Erythroblast (primary cell): ENCODE measurements around the gene GIN1.

Source experiments
- DNase-seq, 2 experiments: peaks; one replicate each; lab custom pipeline; 2025; lab: John Stamatoyannopoulos, UW
- GATA1 ChIP-seq: IDR thresholded peaks from 2 replicates; pipeline ENCODE4 v1.6.1; 2011; ENCODE audit warnings: low read depth, mild to moderate bottlenecking, control low read depth, low read length, moderate library complexity
- POLR2A ChIP-seq: IDR thresholded peaks from 2 replicates; pipeline ENCODE4 v1.6.1; 2011; ENCODE audit warnings: mild to moderate bottlenecking, low read length

GIN1 gene

DNA sequence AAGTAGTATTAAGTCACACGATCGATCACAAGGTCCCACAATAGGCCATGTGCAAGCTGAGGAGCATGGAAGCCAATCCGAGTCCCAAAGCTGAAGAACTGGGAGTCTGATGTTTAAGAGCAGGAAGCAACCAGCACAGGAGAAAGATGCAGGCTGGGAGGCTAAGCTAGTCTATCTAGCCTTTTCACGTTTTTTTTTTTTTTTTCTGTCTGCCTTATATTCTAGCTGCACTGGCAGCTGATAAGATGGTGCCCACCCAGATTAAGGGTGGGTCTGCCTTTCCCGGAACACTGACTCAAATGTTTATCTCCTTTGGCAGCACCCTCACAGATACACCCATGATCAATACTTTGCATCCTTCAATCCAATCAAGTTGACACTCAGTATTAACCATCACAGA, 6.6 kb upstream of the GIN1 start:
- DNase-seq: peak; percentile 51 to 81
- TF ChIP-seq GATA1 (no peak), POLR2A (peak; percentile 70)

DNA sequence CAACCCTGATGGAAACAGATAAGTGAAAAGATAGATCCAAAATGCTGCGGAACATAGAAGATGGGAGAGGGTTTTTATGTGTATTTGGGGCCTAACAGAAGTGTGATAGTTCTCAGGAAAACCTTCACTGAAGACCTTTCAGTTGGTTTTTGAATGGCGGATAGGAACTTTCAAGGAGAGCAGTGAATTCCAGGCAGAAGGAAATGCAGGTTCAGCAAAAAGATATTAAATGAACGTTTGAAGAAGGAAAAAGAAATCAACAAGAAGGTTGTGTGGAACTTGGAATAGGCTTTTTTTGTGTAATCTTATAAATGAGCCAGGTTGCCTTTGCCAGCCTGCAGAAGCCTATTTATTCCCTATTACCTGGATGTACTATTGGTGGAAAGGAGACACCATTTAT, 2.3 kb upstream of the GIN1 start:
- DNase-seq: no peak
- no peak for TF ChIP-seq POLR2A
- TF ChIP-seq GATA1: no peak

DNA sequence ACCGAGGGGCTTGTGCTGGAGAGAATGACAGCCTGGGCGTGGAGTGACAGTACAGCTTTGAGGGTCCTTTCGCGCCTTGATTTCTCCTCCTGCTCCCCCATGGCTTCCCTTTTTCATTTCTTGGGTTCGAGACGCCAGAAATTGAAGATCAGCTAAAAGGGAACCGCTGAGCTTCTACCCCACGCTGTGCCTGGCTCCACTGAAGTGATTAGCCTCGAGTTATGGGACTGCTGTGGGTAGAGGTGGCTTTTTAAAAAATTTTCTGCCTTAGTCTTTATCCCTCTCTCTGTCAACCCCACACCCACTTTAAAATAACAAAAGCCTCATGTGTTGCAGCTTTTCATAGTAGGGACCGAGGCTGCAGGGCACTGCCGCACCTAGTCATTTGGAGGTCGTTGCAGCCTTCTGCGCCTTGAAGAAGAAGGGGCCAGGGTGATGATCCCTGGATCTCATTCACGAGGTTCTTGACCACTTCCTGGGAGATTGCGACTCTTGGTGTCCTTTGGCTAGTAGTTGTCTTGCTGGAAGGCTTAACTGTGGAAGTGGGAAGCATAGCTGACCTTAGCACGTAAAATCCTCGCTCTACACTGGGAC, 766 bp upstream of the GIN1 start:
- DNase-seq: peak; percentile 51 to 63
- TF ChIP-seq GATA1: no peak
- TF ChIP-seq POLR2A: no peak

DNA sequence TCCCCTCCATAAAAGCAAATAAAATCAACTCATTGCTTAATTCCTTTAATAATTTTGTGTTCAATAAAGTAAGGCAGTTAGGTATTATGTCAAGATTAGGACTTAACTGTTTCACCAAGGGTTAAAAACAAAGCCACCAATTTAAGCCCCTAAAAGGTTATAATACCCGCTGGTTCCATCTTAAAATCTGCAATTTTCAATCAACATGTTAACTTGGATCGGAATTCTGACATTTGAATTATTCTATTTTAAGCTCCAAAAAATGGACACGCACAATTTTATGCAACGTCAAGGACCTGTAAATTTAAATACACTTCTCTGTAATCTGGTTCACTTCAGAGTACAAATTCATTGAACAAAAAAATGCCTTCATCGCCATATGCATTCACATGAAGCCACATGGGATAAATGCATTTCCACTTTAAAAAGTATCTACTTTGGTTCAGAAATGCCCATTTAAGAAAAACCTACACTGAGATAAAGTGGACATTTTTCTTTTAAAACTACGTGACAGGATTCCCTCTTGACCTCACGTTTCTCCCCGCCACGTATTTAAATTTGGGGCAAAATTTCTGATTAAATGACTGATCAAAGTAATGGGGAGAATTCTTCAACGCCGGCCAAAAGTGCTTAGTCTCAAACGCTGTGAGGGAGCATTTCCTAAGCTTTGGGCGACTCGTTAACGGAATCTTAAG, 721 bp downstream of the GIN1 start:
- DNase-seq: peak; percentile 76 to 78
- TF ChIP-seq POLR2A (no peak), GATA1 (no peak)

DNA sequence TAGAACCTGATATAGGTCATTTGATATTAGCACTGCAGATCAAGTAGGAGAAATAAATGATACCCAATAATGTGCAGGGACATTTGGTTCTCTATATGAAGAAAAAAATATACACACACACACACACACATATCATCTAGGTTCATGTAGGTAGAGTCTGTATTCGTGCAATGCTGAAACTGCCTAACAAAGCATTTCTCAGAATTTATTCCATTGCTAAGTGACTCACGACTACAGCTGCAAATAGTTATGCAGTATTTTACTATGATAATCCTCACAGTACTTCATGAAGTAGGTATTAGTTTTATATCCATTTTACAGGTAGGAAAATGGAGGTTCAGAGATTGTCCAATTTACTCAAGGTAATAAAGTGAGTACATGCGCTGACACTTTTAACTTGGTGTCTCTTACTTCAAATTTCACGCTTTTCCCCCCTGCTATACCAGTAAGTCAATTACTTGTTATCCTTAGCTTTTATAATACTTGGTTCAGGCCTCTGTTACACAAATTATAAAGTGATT, 2.4 kb downstream of the GIN1 start:
- no peak for TF ChIP-seq POLR2A
- TF ChIP-seq GATA1: no peak
- peak; percentile 6 to 13 for DNase-seq

DNA sequence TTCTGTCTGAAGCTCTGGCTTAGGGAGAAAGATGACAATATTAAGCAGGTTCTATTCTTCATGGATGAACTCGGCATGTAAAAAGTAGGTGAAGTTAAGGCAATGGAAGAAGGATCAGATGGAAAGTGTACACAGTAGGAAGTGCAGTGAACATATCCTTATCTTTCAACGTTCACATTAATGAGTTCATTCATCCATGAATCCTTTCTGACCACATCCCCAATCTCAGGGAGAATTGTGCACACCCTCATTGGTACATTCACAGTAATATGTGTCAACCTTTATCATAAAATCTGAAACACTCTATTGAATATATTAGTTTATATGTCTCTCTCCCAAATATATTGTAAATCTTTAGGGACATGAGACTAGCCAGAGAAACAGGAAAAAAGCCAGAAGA, 5.5 kb downstream of the GIN1 start:
- TF ChIP-seq POLR2A (no peak), GATA1 (no peak)
- no peak for DNase-seq

DNA sequence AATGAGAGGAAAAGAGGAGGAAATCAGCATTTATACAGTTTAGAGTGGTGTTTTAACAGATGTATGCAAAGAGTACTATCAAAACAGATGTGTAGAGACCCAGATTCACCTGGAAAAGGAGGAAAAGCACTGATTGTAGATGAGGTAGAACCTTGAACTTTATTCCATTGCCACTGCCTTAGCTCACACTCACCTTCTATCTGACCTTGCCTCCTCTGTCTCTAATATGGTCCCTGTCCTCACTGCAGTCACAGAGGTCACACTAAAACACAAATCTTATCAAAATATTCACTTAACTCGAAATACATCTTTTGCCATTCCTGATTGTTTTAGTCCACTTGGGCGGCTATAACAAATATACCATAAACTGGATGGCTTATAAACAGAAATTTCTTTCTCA, 7.0 kb downstream of the GIN1 start:
- no peak for DNase-seq
- TF ChIP-seq GATA1: no peak
- no peak for TF ChIP-seq POLR2A

DNA sequence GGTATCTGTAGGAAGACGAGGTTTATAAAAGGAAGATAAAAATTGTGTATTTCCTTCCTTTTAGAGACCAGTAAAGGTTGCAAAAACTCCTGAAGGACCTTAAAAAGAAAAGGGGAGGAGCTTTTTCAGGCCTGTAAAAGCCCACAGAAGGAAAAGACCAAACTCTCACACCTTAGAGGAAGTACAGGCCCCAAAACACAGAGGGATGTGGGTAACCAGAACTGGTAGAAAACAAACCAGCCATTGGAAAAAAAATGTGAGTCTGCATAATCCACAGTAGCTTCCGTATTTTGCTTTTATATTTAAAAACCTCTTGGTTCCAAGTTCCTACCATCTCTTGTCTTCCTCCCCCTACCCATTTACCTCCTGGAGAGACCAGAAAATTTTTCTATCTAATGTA, 8.5 kb downstream of the GIN1 start:
- no peak for TF ChIP-seq GATA1
- no peak for TF ChIP-seq POLR2A
- no peak for DNase-seq

DNA sequence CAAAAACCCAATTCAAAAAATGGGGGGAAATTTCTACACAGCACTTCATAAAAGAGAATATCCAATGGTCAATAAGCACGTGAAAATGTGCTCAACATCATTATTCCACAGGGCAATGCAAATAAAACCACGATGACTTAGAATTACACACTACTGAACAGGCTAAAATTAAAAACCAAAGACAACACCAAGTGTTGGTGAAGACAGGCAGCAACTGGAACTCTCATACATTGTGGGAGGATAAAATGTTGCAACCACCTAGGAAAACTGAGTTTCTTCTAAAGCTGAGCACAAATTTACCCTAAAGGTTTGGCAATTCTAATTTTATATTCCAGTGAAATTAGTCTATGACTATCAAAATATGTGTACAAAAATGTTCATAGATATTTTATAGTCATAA, 9.5 kb downstream of the GIN1 start:
- DNase-seq: no peak
- TF ChIP-seq GATA1 (no peak), POLR2A (no peak)

DNA sequence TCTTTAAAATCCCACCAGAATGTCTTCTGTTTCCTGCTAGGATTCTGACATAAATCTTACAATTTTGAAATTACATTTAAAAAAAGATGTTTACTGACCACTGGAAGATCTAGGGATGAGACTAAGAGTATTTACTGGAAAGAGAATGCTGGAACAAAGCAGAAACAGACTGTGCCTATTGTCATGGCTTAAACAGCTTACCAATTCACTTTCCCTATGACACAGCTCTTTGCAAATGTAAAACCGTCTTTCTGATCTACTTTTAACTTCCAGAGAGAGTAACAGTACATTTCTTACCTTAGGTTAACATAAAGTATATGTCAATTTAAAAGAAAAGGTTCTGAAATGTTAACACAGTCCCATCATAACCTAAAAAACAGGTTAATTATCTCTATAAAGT, 10.7 kb downstream of the GIN1 start:
- DNase-seq: no peak
- no peak for TF ChIP-seq GATA1
- no peak for TF ChIP-seq POLR2A

DNA sequence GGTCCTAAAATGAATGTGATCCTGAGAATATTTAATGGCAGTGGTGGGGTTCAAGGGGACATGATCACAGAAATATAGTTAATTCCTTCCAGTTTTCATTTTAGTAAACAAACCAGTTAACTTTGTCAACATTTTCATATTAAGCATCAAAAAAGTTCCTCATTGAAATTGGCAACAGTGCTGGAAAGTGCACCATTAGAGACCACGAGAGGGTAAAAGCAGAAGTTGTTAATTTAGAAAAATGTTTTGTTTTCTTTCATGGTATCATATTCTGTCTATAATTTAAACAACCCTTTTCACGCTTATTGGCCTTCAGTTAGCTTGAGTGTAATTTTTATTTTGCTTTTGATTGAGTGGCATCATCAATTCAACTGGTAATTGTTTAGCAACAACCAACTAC, 11.9 kb downstream of the GIN1 start:
- DNase-seq: no peak
- TF ChIP-seq POLR2A (no peak), GATA1 (no peak)

DNA sequence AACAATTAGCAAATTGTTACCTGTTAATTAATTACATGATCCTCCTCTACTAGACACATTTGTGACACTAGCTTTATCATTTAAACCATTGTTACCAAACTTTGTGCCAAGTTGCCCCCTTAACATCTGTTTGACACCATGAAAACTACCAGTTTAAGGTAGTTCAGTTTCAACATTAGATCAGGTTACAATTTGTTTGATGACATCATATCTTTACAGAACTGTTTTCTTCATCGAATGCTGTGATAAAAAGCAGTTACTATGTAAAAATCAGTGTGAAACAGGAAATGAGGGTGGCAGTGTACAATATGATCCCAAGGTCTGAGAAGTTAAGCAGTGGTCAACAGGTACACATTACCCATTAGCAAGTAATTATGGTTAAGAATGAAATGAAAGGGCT, 17.7 kb downstream of the GIN1 start:
- TF ChIP-seq POLR2A (no peak), GATA1 (no peak)
- DNase-seq: no peak

DNA sequence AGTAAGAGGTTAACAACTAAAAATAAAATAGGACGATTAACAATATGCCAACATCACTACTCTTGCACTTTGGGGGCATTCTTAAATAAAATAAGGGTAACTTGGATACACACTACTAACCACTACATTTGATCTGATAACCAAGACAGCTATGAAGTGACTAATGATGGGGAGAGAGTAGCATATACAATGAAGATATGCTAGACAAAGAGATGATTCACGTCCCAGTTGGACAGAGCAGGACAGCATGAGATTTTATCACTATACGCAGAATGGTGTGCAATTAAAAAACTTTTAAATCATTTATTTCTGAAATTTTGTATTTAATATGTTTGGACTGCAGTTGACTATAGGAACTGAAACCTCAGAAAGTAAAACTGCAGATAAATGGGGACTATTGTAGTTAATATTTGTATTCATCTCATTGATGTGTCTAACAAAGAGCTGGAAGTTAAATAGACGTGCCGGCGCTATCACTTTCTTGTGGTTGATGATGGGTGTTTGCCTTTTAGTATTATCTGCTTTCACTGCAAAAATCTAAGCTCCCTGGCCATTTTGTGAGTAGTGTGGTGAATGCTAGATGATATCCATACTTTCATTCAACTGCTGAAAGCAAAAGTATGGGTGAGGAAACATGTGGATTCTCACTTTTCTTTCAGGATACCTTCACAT, 18.7 kb downstream of the GIN1 start:
- TF ChIP-seq GATA1 (no peak), POLR2A (no peak)
- DNase-seq: peak; percentile 35 to 63

DNA sequence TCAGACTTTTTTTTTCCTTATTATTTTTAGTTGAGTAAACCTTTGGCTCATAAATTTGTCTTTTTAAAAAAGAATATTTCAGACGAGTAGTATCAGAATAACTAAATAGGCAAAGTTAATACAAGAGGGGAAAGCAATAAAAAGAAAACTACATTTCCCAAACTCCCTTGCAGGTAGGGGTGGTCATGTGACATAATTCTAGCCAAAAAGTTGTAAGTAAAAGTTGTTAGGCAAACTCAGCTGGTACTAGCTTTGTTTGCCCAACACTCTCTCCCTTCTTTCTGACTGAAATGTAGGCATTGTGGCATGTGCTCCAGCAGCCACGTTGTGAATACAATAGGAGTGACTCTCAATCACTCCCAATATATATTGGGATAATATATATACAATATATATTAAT, 20.9 kb downstream of the GIN1 start:
- DNase-seq: no peak
- TF ChIP-seq GATA1: no peak
